ENCODE results near the gene CX3CL1.

- no peak for TF ChIP-seq CTCF (IDR thresholded peaks at IDR 0.05)
- TF ChIP-seq POLR2A (IDR thresholded peaks at IDR 0.05): no peak
Observed at GRCh38 chr16:57347858-57348257, 24.4 kb upstream of the CX3CL1 start.

Data from uterus (tissue), 2 donors.